ENCODE results near the gene VAT1L.

GRCh38 chr16:77838597-77839255 is 50.4 kb downstream of the VAT1L start:
- TF ChIP-seq POLR2AphosphoS5 (IDR thresholded peaks at IDR 0.05; ENCODE audit: low read depth, low read length) (no peak), POLR2A (IDR thresholded peaks at IDR 0.05; ENCODE audit: low read depth, low read length) (no peak), TAF1 (IDR thresholded peaks at IDR 0.05; ENCODE audit: borderline replicate concordance, low read depth, low read length) (no peak)

Measured in GM12892 (cell line).